H1 (cell line): Measurements from ENCODE around the gene CTXN3. TPM values are rescaled to one million over a fixed set of nuclear protein-coding genes. Genes with fewer than 3 reads are reported as not detected.

Experiments used
- FOSL1 ChIP-seq: IDR thresholded peaks from 2 replicates; pipeline ENCODE4 v1.6.1; 2011; ENCODE audit warnings: mild to moderate bottlenecking, low read depth, low read length, moderate library complexity; ENCODE audit not compliant: insufficient read depth
- PHF8 ChIP-seq: fragments of 200-600 bp; sonication (generic); conservative IDR thresholded peaks from 2 replicates; pipeline ENCODE4 v1.7.1; 2012; ENCODE audit warnings: low read depth, mild to moderate bottlenecking, inconsistent platforms, low read length, moderate library complexity
- ZNF274 ChIP-seq: IDR thresholded peaks from 2 replicates; pipeline ENCODE4 v1.7.0; 2012; ENCODE audit warnings: low read length, borderline replicate concordance; ENCODE audit errors: extremely low read depth
- polyA plus RNA-seq, 7 experiments: library from polyadenylated mRNA; depleted of rRNA in 3 of 7; stranded (reverse) in 5 of 7; unstranded in 2 of 7; fragments of >200 nt in 5 of 7; fragments of 200-250 nt in 2 of 7; gene quantifications; 1 replicate in 5 of 7; 2 replicates in 1 of 7; 4 replicates in 1 of 7; pipeline versions ENCODE4 v1.2.1 to v1.2.3, GENCODE V29; 2011 to 2013; ENCODE audit warnings: missing spikeins in 2 of 7, mixed read lengths in 2 of 7
- total RNA-seq: library from RNA; stranded (reverse); fragmentation: NEBNext Ultra II Directional; extraction: Animal tissue kit (Norgen Biotek cat#: 25700); gene quantifications from 2 replicates; pipeline ENCODE4 v1.2.1, GENCODE V29; 2021

CTXN3 gene
- total and polyA plus RNA-seq, 2 of the 8 experiments (the other 6 are each of a cell fraction or from before 2014, with no cell fraction given): 0.05 TPM; not detected in 1

DNA sequence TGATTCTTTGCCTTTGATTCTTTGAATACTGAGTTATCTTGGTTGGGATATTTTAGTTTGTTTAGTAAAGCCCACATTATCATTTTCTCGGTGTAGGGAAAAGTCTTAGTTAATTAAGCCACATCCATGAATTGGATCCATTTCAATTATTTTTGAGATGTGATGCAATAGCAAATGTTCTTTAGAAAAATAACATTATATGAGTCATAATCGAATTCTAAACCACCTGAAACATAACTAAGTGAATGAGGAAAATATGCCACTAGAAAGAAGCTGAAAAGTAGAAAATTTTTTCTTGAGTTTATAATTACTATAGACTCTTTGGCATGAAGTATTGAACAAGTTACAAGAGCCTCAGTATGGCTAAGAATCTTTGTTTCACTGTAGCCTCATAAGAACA lies 36.8 kb downstream of the CTXN3 start (continued):
- TF ChIP-seq ZNF274 (no peak), FOSL1 (no peak), PHF8 (no peak)
